Measurements from ENCODE around the gene IL22.

GRCh38 chr12:68223067-68223747 is 30.2 kb downstream of the IL22 start:
- no peak for TF ChIP-seq HIVEP1 (CRISPR knock-in tag; IDR thresholded peaks at IDR 0.05)
- no peak for TF ChIP-seq YY1 (IDR thresholded peaks at IDR 0.05; ENCODE audit: borderline replicate concordance in 1 of 3, control insufficient read depth in 1 of 3, extremely low read depth in 1 of 3, insufficient read depth in 3 of 3, insufficient read length in 1 of 3, insufficient replicate concordance in 2 of 3, low read depth in 1 of 3, low read length in 2 of 3)
- no peak for TF ChIP-seq HDAC6 (IDR thresholded peaks at IDR 0.05; ENCODE audit: low read depth, low read length)
- TF ChIP-seq ZKSCAN1 (IDR thresholded peaks at IDR 0.05; ENCODE audit: low read depth, low read length) = no peak
- TF ChIP-seq MAFK (IDR thresholded peaks at IDR 0.05; ENCODE audit: low read length) = no peak
- no peak for TF ChIP-seq POLR2A (conservative IDR thresholded peaks at IDR 0.05)
- no peak for TF ChIP-seq NFATC3 (IDR thresholded peaks at IDR 0.05)
- TF ChIP-seq FOXP1 (CRISPR knock-in tag; IDR thresholded peaks at IDR 0.05) = no peak
- TF ChIP-seq SNRNP70 (optimal IDR thresholded peaks at IDR 0.05; ENCODE audit: low read depth, low read length) = no peak
